ENCODE results near the gene KDM5B. TPM values are rescaled to one million over a fixed set of nuclear protein-coding genes. Genes with fewer than 3 reads are reported as not detected.

The KDM5B gene
- total RNA-seq, 1 experiment from 2014 or later = 71.2 TPM

GRCh38 chr1:202704601-202705000 is 103.6 kb downstream of the KDM5B start:
- ChIA-PET CTCF (no interaction called here), POLR2A (ENCODE audit: low non-redundant PET) (no interaction called here)
- H3K9me3 ChIP-seq (ENCODE audit: low read depth, low read length, poor library complexity, severe bottlenecking) = no peaks in the 10 kb centered on the region
- no peak for DNase-seq (ENCODE audit: low spot score)
- intact Hi-C loops (cut with micrococcal nuclease; ENCODE audit: unreplicated experiment) = no loop called here
- no peak overlapping the region for H3K4me3 ChIP-seq (ENCODE audit: low read depth, low read length, poor library complexity, severe bottlenecking)
- no peak overlapping the region for H3K27ac ChIP-seq (ENCODE audit: low read depth, low read length, poor library complexity, severe bottlenecking)
- H3K27me3 ChIP-seq (replicated peaks; ENCODE audit: insufficient read depth, low read depth, low read length, poor library complexity) = peaks cover 64% of the 10 kb centered on the region
- peaks cover 2% of the 10 kb centered on the region for H3K4me1 ChIP-seq (ENCODE audit: insufficient read depth, low read length, poor library complexity, severe bottlenecking)
- TF ChIP-seq EZH2 (IDR thresholded peaks at IDR 0.05; ENCODE audit: borderline replicate concordance, low read depth, low read length, poor library complexity, severe bottlenecking) = no peak
- no TSS peak for BruUV-seq (replicated peaks)
- no peaks in the 10 kb centered on the region for H3K36me3 ChIP-seq (ENCODE audit: insufficient read depth, low read length, poor library complexity, severe bottlenecking)

- BruUV-seq (replicated peaks) = no TSS peak
- H3K4me1 ChIP-seq (ENCODE audit: insufficient read depth, low read length, poor library complexity, severe bottlenecking) = no peaks in the 10 kb centered on the region
- peaks cover 56% of the 10 kb centered on the region for H3K27me3 ChIP-seq (replicated peaks; ENCODE audit: insufficient read depth, low read depth, low read length, poor library complexity)
- H3K4me3 ChIP-seq (ENCODE audit: low read depth, low read length, poor library complexity, severe bottlenecking) = no peak overlapping the region
- TF ChIP-seq CTCF (conservative IDR thresholded peaks at IDR 0.05; ENCODE audit: low read depth, low read length) = no peak
- no peak overlapping the region for H3K27ac ChIP-seq (ENCODE audit: low read depth, low read length, poor library complexity, severe bottlenecking)
- POLR2A ChIA-PET (ENCODE audit: low non-redundant PET) = no interaction called here
- no peak for DNase-seq (ENCODE audit: low spot score)
- intact Hi-C loops (cut with micrococcal nuclease; ENCODE audit: unreplicated experiment) = no loop called here
- CTCF ChIA-PET = interaction anchor here (0.6 kb wide), 1 partner anchor 337 kb away, joined by 3 read pairs; no protein-coding TSS in a partner anchor
- no peaks in the 10 kb centered on the region for H3K9me3 ChIP-seq (ENCODE audit: low read depth, low read length, poor library complexity, severe bottlenecking)
- no peaks in the 10 kb centered on the region for H3K36me3 ChIP-seq (ENCODE audit: insufficient read depth, low read length, poor library complexity, severe bottlenecking)
Measured at GRCh38 chr1:202703191-202703590, 105.0 kb downstream of the KDM5B start.

GRCh38 chr1:202702088-202702487 is 106.1 kb downstream of the KDM5B start:
- POLR2A ChIA-PET (ENCODE audit: low non-redundant PET) = no interaction called here
- BruUV-seq (replicated peaks) = no TSS peak
- no peak for TF ChIP-seq EZH2 (IDR thresholded peaks at IDR 0.05; ENCODE audit: borderline replicate concordance, low read depth, low read length, poor library complexity, severe bottlenecking)
- no peak for TF ChIP-seq CTCF (conservative IDR thresholded peaks at IDR 0.05; ENCODE audit: low read depth, low read length)

GRCh38 chr1:202701200-202701599 is 107.0 kb downstream of the KDM5B start:
- BruUV-seq (replicated peaks) = no TSS peak
- no peak for TF ChIP-seq CTCF (conservative IDR thresholded peaks at IDR 0.05; ENCODE audit: low read depth, low read length)
- TF ChIP-seq EZH2 (IDR thresholded peaks at IDR 0.05; ENCODE audit: borderline replicate concordance, low read depth, low read length, poor library complexity, severe bottlenecking) = no peak
- Histone ChIP-seq H3K9me3 (ENCODE audit: low read depth, low read length, poor library complexity, severe bottlenecking) (no peaks in the 10 kb centered on the region), H3K27me3 (replicated peaks; ENCODE audit: insufficient read depth, low read depth, low read length, poor library complexity) (peaks cover 51% of the 10 kb centered on the region), H3K27ac (ENCODE audit: low read depth, low read length, poor library complexity, severe bottlenecking) (no peak overlapping the region), H3K4me1 (ENCODE audit: insufficient read depth, low read length, poor library complexity, severe bottlenecking) (no peaks in the 10 kb centered on the region), H3K36me3 (ENCODE audit: insufficient read depth, low read length, poor library complexity, severe bottlenecking) (no peaks in the 10 kb centered on the region), H3K4me3 (ENCODE audit: low read depth, low read length, poor library complexity, severe bottlenecking) (no peak overlapping the region)
- POLR2A ChIA-PET (ENCODE audit: low non-redundant PET) = no interaction called here
- CTCF ChIA-PET = interaction anchor here (0.5 kb wide), 1 partner anchor 281 kb away, joined by 5 read pairs; no protein-coding TSS in a partner anchor
- no peak for DNase-seq (ENCODE audit: low spot score)
- intact Hi-C loops (cut with micrococcal nuclease; ENCODE audit: unreplicated experiment) = no loop called here

More at GRCh38 chr1:202702088-202702487, 106.1 kb downstream of the KDM5B start:
- H3K4me1 ChIP-seq (ENCODE audit: insufficient read depth, low read length, poor library complexity, severe bottlenecking) = no peaks in the 10 kb centered on the region
- DNase-seq (ENCODE audit: low spot score) = no peak
- H3K27me3 ChIP-seq (replicated peaks; ENCODE audit: insufficient read depth, low read depth, low read length, poor library complexity) = peaks cover 52% of the 10 kb centered on the region
- no peaks in the 10 kb centered on the region for H3K9me3 ChIP-seq (ENCODE audit: low read depth, low read length, poor library complexity, severe bottlenecking)
- CTCF ChIA-PET = no interaction called here
- H3K27ac ChIP-seq (ENCODE audit: low read depth, low read length, poor library complexity, severe bottlenecking) = no peak overlapping the region
- H3K4me3 ChIP-seq (ENCODE audit: low read depth, low read length, poor library complexity, severe bottlenecking) = no peak overlapping the region
- intact Hi-C loops (cut with micrococcal nuclease; ENCODE audit: unreplicated experiment) = no loop called here
- no peaks in the 10 kb centered on the region for H3K36me3 ChIP-seq (ENCODE audit: insufficient read depth, low read length, poor library complexity, severe bottlenecking)
